ENCODE data around the gene ELMO1. TPM values are rescaled to one million over a fixed set of nuclear protein-coding genes. Genes with fewer than 3 reads are reported as not detected.

ELMO1 gene
- total RNA-seq, 1 donor from 2014 or later: 112 TPM

- intact Hi-C loops (cut with micrococcal nuclease): no loop called here
- H3K36me3 Mint-ChIP-seq (ENCODE audit: low read depth): peaks cover 38% of the 10 kb centered on the region
- H3K27me3 Mint-ChIP-seq (ENCODE audit: low read depth): no peaks in the 10 kb centered on the region
These were observed 203.1 kb downstream of the ELMO1 start for GRCh38 chr7:37245590-37245989.

GRCh38 chr7:37236906-37237305 is 211.8 kb downstream of the ELMO1 start:
- H3K4me1 Mint-ChIP-seq (ENCODE audit: low read depth): peaks cover 8% of the 10 kb centered on the region
- H3K27me3 Mint-ChIP-seq (ENCODE audit: low read depth): no peaks in the 10 kb centered on the region
- H3K27ac Mint-ChIP-seq: no peak overlapping the region
- intact Hi-C loops (cut with micrococcal nuclease): loop anchor here (10.0 kb wide), 2 partner anchors 208 to 258 kb away; partner anchors contain the start of gene ELMO1
- peaks cover 18% of the 10 kb centered on the region for H3K36me3 Mint-ChIP-seq (ENCODE audit: low read depth)
- DNase-seq (ENCODE audit: low spot score): no peak
- H3K9me3 Mint-ChIP-seq: no peaks in the 10 kb centered on the region
- H3K4me3 Mint-ChIP-seq (ENCODE audit: low read depth): no peak overlapping the region

More at GRCh38 chr7:37245590-37245989, 203.1 kb downstream of the ELMO1 start:
- Mint-ChIP-seq H3K4me1 (ENCODE audit: low read depth) (peaks cover 17% of the 10 kb centered on the region), H3K27ac (no peak overlapping the region), H3K4me3 (ENCODE audit: low read depth) (no peak overlapping the region), H3K9me3 (no peaks in the 10 kb centered on the region)
- no peak for DNase-seq (ENCODE audit: low spot score)

DNA sequence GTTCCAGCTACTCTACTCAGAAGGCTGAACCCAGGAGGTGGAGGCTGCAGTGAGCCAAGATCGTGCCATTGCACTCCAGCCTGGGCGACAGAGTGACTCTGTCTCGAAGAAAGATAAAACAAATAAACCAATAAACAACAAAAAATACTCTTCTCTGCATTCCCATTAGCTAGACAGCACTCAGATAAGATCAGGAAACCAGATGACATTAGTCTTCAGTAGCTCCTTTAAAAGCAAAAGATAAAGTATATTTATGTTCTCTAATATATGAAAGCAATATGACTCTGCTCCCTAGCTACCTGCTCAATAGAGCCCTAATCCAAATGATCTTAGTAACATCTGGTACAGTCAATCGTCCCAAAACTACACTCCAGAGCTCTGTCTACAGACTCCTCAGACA is 212.9 kb downstream of the ELMO1 start:
- Mint-ChIP-seq H3K4me1 (ENCODE audit: low read depth) (peaks cover 10% of the 10 kb centered on the region), H3K36me3 (ENCODE audit: low read depth) (peaks cover 21% of the 10 kb centered on the region), H3K27me3 (ENCODE audit: low read depth) (no peaks in the 10 kb centered on the region), H3K27ac (no peak overlapping the region), H3K9me3 (no peaks in the 10 kb centered on the region), H3K4me3 (ENCODE audit: low read depth) (no peak overlapping the region)
- no peak for DNase-seq (ENCODE audit: low spot score)
- intact Hi-C loops (cut with micrococcal nuclease): loop anchor here (1.0 to 10.0 kb wide), 3 partner anchors 117 to 259 kb away; partner anchors contain the start of gene ELMO1

DNA sequence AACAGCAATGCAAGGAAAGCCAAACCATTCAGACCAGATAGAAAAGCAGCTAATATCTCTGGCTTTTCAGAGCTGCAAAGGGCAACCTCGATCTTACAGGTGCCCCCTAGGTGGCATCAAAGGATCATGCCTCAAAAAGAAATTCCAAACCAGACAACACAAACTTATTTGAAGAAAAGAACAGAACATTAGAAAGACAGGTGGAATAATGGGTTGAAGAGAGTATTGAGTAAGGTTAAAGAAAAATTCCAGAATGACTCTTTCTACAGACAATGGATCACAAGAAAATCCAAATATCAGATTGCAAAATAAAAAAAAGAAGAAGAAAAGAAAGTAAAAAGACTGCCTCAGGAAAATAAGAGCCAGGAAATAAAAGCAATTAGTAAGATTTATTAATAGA is 213.7 kb downstream of the ELMO1 start:
- no peaks in the 10 kb centered on the region for H3K27me3 Mint-ChIP-seq (ENCODE audit: low read depth)
- no peak overlapping the region for H3K27ac Mint-ChIP-seq
- intact Hi-C loops (cut with micrococcal nuclease): loop anchor here (1.0 to 10.0 kb wide), 3 partner anchors 118 to 260 kb away; partner anchors contain the start of gene ELMO1
- no peaks in the 10 kb centered on the region for H3K9me3 Mint-ChIP-seq
- peaks cover 14% of the 10 kb centered on the region for H3K4me1 Mint-ChIP-seq (ENCODE audit: low read depth)
- peaks cover 23% of the 10 kb centered on the region for H3K36me3 Mint-ChIP-seq (ENCODE audit: low read depth)
- no peak for DNase-seq (ENCODE audit: low spot score)
- H3K4me3 Mint-ChIP-seq (ENCODE audit: low read depth): no peak overlapping the region

DNA sequence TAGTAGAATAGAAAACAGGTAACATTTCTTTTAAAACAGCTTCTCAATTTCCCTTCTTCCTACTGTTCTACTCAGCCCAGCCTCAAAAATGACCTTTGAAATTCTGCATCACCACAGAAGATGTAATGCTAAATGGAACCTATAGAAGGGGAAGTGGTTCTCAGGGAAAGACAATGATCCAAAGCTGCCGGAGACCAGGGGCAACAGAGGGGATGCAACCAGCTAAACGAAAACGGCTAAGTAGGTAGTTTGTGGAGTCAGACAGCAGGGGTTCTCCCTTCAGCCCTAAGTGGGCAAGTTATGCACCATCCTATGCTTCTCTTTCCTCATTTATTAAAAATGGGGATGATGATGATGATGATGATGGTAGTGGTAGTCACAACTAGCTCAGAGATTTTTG is 214.3 kb downstream of the ELMO1 start:
- no peak for DNase-seq (ENCODE audit: low spot score)
- Mint-ChIP-seq H3K27me3 (ENCODE audit: low read depth) (no peaks in the 10 kb centered on the region), H3K4me1 (ENCODE audit: low read depth) (peaks cover 17% of the 10 kb centered on the region), H3K36me3 (ENCODE audit: low read depth) (peaks cover 21% of the 10 kb centered on the region), H3K9me3 (no peaks in the 10 kb centered on the region), H3K27ac (no peak overlapping the region), H3K4me3 (ENCODE audit: low read depth) (no peak overlapping the region)
- intact Hi-C loops (cut with micrococcal nuclease): loop anchor here (10.0 kb wide), 2 partner anchors 210 to 260 kb away; partner anchors contain the start of gene ELMO1

- peaks cover 32% of the 10 kb centered on the region for H3K36me3 Mint-ChIP-seq (ENCODE audit: low read depth)
- H3K9me3 Mint-ChIP-seq: no peaks in the 10 kb centered on the region
- peaks cover 16% of the 10 kb centered on the region for H3K4me1 Mint-ChIP-seq (ENCODE audit: low read depth)
- H3K27me3 Mint-ChIP-seq (ENCODE audit: low read depth): no peaks in the 10 kb centered on the region
- no peak for DNase-seq (ENCODE audit: low spot score)
- H3K27ac Mint-ChIP-seq: no peak overlapping the region
- intact Hi-C loops (cut with micrococcal nuclease): loop anchor here (10.0 kb wide), 2 partner anchors 213 to 263 kb away; partner anchors contain the start of gene ELMO1
- no peak overlapping the region for H3K4me3 Mint-ChIP-seq (ENCODE audit: low read depth)
These were observed 217.1 kb downstream of the ELMO1 start for GRCh38 chr7:37231613-37232012.

- Mint-ChIP-seq H3K36me3 (ENCODE audit: low read depth) (peaks cover 40% of the 10 kb centered on the region), H3K4me3 (ENCODE audit: low read depth) (no peak overlapping the region), H3K27ac (no peak overlapping the region), H3K27me3 (ENCODE audit: low read depth) (no peaks in the 10 kb centered on the region), H3K9me3 (no peaks in the 10 kb centered on the region), H3K4me1 (ENCODE audit: low read depth) (peaks cover 20% of the 10 kb centered on the region)
- no peak for DNase-seq (ENCODE audit: low spot score)
- intact Hi-C loops (cut with micrococcal nuclease): loop anchor here (10.0 kb wide), 2 partner anchors 215 to 265 kb away; partner anchors contain the start of gene ELMO1
These were observed 218.4 kb downstream of the ELMO1 start for GRCh38 chr7:37230221-37230620.

DNA sequence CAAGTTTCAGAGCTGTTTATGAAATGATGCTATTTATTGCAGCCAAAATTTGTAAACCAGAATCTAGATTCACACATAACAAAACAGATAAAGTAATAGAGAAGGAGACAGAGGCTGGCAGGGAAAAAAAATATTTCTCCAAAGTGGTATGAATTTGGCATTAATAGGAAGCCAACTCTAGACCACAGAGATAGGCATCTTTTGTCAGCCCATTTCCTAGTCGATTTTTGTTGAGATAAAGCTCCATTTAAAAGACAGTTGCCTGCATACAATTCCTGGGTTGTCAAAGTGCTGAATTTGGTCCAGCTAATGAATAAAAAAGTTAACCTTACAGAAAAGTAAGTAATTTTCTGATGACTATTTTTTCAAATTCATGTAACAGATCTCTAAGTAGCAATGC is 219.3 kb downstream of the ELMO1 start:
- intact Hi-C loops (cut with micrococcal nuclease): no loop called here
- Mint-ChIP-seq H3K36me3 (ENCODE audit: low read depth) (peaks cover 46% of the 10 kb centered on the region), H3K4me3 (ENCODE audit: low read depth) (no peak overlapping the region), H3K9me3 (no peaks in the 10 kb centered on the region), H3K27me3 (ENCODE audit: low read depth) (no peaks in the 10 kb centered on the region), H3K4me1 (ENCODE audit: low read depth) (peaks cover 16% of the 10 kb centered on the region), H3K27ac (no peak overlapping the region)
- DNase-seq (ENCODE audit: low spot score): no peak

- no peaks in the 10 kb centered on the region for H3K27me3 Mint-ChIP-seq (ENCODE audit: low read depth)
- H3K36me3 Mint-ChIP-seq (ENCODE audit: low read depth): peaks cover 55% of the 10 kb centered on the region
- peaks cover 13% of the 10 kb centered on the region for H3K4me1 Mint-ChIP-seq (ENCODE audit: low read depth)
- intact Hi-C loops (cut with micrococcal nuclease): no loop called here
- H3K9me3 Mint-ChIP-seq: no peaks in the 10 kb centered on the region
- no peak for DNase-seq (ENCODE audit: low spot score)
- no peak overlapping the region for H3K27ac Mint-ChIP-seq
- no peak overlapping the region for H3K4me3 Mint-ChIP-seq (ENCODE audit: low read depth)
These were observed 223.2 kb downstream of the ELMO1 start for GRCh38 chr7:37225285-37225969.

- intact Hi-C loops (cut with micrococcal nuclease): no loop called here
- Mint-ChIP-seq H3K27me3 (ENCODE audit: low read depth) (no peaks in the 10 kb centered on the region), H3K27ac (no peak overlapping the region), H3K36me3 (ENCODE audit: low read depth) (peaks cover 52% of the 10 kb centered on the region), H3K4me1 (ENCODE audit: low read depth) (peaks cover 9% of the 10 kb centered on the region), H3K4me3 (ENCODE audit: low read depth) (no peak overlapping the region), H3K9me3 (no peaks in the 10 kb centered on the region)
- DNase-seq (ENCODE audit: low spot score): no peak
These were observed 223.9 kb downstream of the ELMO1 start for GRCh38 chr7:37224746-37225145.

GRCh38 chr7:37220664-37221063 is 228.0 kb downstream of the ELMO1 start:
- intact Hi-C loops (cut with micrococcal nuclease): no loop called here
- DNase-seq (ENCODE audit: low spot score): no peak
- peaks cover 18% of the 10 kb centered on the region for H3K4me1 Mint-ChIP-seq (ENCODE audit: low read depth)
- peaks cover 59% of the 10 kb centered on the region for H3K36me3 Mint-ChIP-seq (ENCODE audit: low read depth)
- no peaks in the 10 kb centered on the region for H3K9me3 Mint-ChIP-seq
- H3K27me3 Mint-ChIP-seq (ENCODE audit: low read depth): no peaks in the 10 kb centered on the region
- no peak overlapping the region for H3K4me3 Mint-ChIP-seq (ENCODE audit: low read depth)
- H3K27ac Mint-ChIP-seq: no peak overlapping the region

DNA sequence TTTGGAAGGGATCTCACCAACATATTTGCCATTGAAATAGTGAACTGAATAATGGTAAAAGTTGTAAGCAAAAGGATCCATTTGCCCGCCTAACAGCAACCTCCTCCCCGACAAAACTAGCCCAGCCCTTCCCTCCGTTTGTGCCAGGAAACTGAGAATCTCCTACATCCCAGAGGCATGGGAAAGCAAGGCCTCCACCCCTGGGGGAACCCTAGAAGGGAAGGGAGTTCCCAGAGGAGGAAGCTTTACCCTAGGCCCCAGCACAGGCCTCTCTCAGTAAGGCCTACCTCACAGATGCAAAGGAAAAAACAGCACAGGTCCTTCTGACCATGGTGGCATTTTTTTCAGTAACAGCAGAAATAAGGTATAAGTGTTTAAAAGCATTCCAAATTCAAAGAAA is 229.7 kb downstream of the ELMO1 start:
- Mint-ChIP-seq H3K27ac (peak overlapping the region; percentile 48), H3K4me1 (ENCODE audit: low read depth) (peaks cover 17% of the 10 kb centered on the region), H3K9me3 (no peaks in the 10 kb centered on the region), H3K36me3 (ENCODE audit: low read depth) (peaks cover 53% of the 10 kb centered on the region), H3K27me3 (ENCODE audit: low read depth) (no peaks in the 10 kb centered on the region), H3K4me3 (ENCODE audit: low read depth) (no peak overlapping the region)
- DNase-seq (ENCODE audit: low spot score): no peak
- intact Hi-C loops (cut with micrococcal nuclease): no loop called here

GRCh38 chr7:37216923-37217322 is 231.7 kb downstream of the ELMO1 start:
- H3K27ac Mint-ChIP-seq: peak overlapping the region; percentile 30
- no peaks in the 10 kb centered on the region for H3K27me3 Mint-ChIP-seq (ENCODE audit: low read depth)
- peaks cover 59% of the 10 kb centered on the region for H3K36me3 Mint-ChIP-seq (ENCODE audit: low read depth)
- intact Hi-C loops (cut with micrococcal nuclease): no loop called here
- peaks cover 24% of the 10 kb centered on the region for H3K4me1 Mint-ChIP-seq (ENCODE audit: low read depth)
- no peaks in the 10 kb centered on the region for H3K9me3 Mint-ChIP-seq
- DNase-seq (ENCODE audit: low spot score): no peak
- no peak overlapping the region for H3K4me3 Mint-ChIP-seq (ENCODE audit: low read depth)
